Measurements from ENCODE around the gene WNT2B.

WNT2B gene

DNA sequence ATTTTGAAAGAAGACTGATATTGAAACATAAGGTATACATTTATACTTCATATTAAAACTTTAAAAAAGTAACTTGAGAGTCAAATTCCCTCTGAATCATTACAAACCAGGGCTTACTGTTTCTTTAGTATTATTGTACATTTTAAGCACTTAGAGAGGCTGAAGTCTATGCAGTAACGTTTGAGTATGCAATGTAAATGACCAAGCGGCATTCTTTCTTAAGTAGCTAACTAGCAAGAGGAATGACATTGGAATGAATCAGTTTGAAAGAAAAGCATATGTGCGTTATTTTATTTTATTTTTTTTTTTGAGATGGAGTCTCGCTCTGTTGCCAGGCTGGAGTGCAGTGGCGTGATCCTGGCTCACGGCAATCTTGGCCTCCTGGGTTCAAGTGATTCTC is 24.3 kb downstream of the WNT2B start:
- H2BK15ac ChIP-seq (ENCODE audit: low read depth, poor library complexity, severe bottlenecking), result no peak overlapping the region
- H3K4ac ChIP-seq (ENCODE audit: low read depth in 1 of 2, low read length in 2 of 2), result no peak overlapping the region
- H3K18ac ChIP-seq (ENCODE audit: low read depth in 1 of 2, low read length in 2 of 2), result no peak overlapping the region
- peak; percentile 70 for DNase-seq
- H3K23ac ChIP-seq (ENCODE audit: low read length in 2 of 2), result no peak overlapping the region
- no peak overlapping the region for H2BK120ac ChIP-seq (ENCODE audit: low read depth, low read length)
- peaks cover 0 to 22% of the 10 kb centered on the region in 2 experiments for H3K36me3 ChIP-seq (ENCODE audit: control insufficient read depth in 1 of 2, insufficient read depth in 2 of 2, low read depth in 1 of 2, low read length in 2 of 2)
- peaks cover 4% of the 10 kb centered on the region for H3K4me1 ChIP-seq (ENCODE audit: control insufficient read depth, insufficient read depth, low read depth, low read length)
- no peak overlapping the region for H2AK5ac ChIP-seq (ENCODE audit: low read length, severe bottlenecking)
- H2BK5ac ChIP-seq (ENCODE audit: low read depth, low read length, poor library complexity, severe bottlenecking), result no peak overlapping the region
- WGBS, result 23% methylated on average over 6 of the region's 6 CpGs
- H3K4me2 ChIP-seq (ENCODE audit: low read length, poor library complexity, severe bottlenecking), result no peak overlapping the region
- H3K14ac ChIP-seq (ENCODE audit: low read length in 2 of 2), result no peak overlapping the region
- no peak overlapping the region for H3K4me3 ChIP-seq (ENCODE audit: insufficient read depth in 1 of 2, low read depth in 1 of 2, low read length in 2 of 2)
- no peak overlapping the region for H4K91ac ChIP-seq (ENCODE audit: low read length)
- no peak overlapping the region for H2AFZ ChIP-seq (ENCODE audit: low read depth, low read length)
- no peaks in the 10 kb centered on the region for H3K79me1 ChIP-seq (replicated peaks; ENCODE audit: low read length, poor library complexity, severe bottlenecking)
- no peak overlapping the region for H3K9ac ChIP-seq (ENCODE audit: low read length)
- no peaks in the 10 kb centered on the region for H3K9me3 ChIP-seq (ENCODE audit: control insufficient read depth, low read length)
- H2BK12ac ChIP-seq (ENCODE audit: low read length in 2 of 2), result no peak overlapping the region
- H3K27me3 ChIP-seq (ENCODE audit: control insufficient read depth in 1 of 2, insufficient read depth in 1 of 2, low read length in 2 of 2), result no peaks in the 10 kb centered on the region
- H3K27ac ChIP-seq (ENCODE audit: low read length, poor library complexity, severe bottlenecking), result peak overlapping the region; percentile 81
- no peak overlapping the region for H4K8ac ChIP-seq (ENCODE audit: low read length)

DNA sequence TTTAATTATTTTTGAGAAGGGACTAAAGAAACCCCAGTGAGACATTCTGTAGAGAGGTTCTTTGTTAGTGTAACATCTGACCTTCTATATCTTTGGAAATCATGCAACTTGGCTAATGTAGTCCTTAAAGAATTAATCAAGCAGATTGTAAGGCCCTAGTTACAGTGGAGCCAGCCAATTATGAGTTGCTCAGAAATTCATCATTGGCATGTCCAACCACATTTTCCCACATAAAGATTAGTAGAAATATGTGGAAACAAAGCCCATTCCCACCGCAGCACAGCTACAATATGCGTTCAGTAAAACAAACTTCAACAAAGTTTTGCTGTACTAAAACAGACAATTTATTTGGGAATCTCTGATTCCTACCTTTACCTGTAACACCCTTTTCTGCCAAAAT is 27.8 kb downstream of the WNT2B start:
- no peak overlapping the region for H2AFZ ChIP-seq (ENCODE audit: low read depth, low read length)
- no peaks in the 10 kb centered on the region for H3K9me3 ChIP-seq (ENCODE audit: control insufficient read depth, low read length)
- H2AK5ac ChIP-seq (ENCODE audit: low read length, severe bottlenecking), result peak overlapping the region; percentile 73
- no peak overlapping the region for H3K4ac ChIP-seq (ENCODE audit: low read depth in 1 of 2, low read length in 2 of 2)
- H3K27me3 ChIP-seq (ENCODE audit: control insufficient read depth in 1 of 2, insufficient read depth in 1 of 2, low read length in 2 of 2), result no peaks in the 10 kb centered on the region
- no peak overlapping the region for H3K4me3 ChIP-seq (ENCODE audit: insufficient read depth in 1 of 2, low read depth in 1 of 2, low read length in 2 of 2)
- H2BK15ac ChIP-seq (ENCODE audit: low read depth, poor library complexity, severe bottlenecking), result no peak overlapping the region
- DNase-seq, result no peak
- peaks cover 0 to 32% of the 10 kb centered on the region in 2 experiments for H3K36me3 ChIP-seq (ENCODE audit: control insufficient read depth in 1 of 2, insufficient read depth in 2 of 2, low read depth in 1 of 2, low read length in 2 of 2)
- H3K4me1 ChIP-seq (ENCODE audit: control insufficient read depth, insufficient read depth, low read depth, low read length), result peaks cover 7% of the 10 kb centered on the region
- H4K8ac ChIP-seq (ENCODE audit: low read length), result no peak overlapping the region
- H2BK12ac ChIP-seq (ENCODE audit: low read length in 2 of 2), result no peak overlapping the region
- H3K4me2 ChIP-seq (ENCODE audit: low read length, poor library complexity, severe bottlenecking), result no peak overlapping the region
- H2BK120ac ChIP-seq (ENCODE audit: low read depth, low read length), result no peak overlapping the region
- no peak overlapping the region for H4K91ac ChIP-seq (ENCODE audit: low read length)
- H3K18ac ChIP-seq (ENCODE audit: low read depth in 1 of 2, low read length in 2 of 2), result no peak overlapping the region
- H3K9ac ChIP-seq (ENCODE audit: low read length), result no peak overlapping the region
- no peak overlapping the region for H3K23ac ChIP-seq (ENCODE audit: low read length in 2 of 2)
- no peak overlapping the region for H3K27ac ChIP-seq (ENCODE audit: low read length, poor library complexity, severe bottlenecking)
- H2BK5ac ChIP-seq (ENCODE audit: low read depth, low read length, poor library complexity, severe bottlenecking), result no peak overlapping the region
- no peaks in the 10 kb centered on the region for H3K79me1 ChIP-seq (replicated peaks; ENCODE audit: low read length, poor library complexity, severe bottlenecking)
- 91% methylated on average over 2 of the region's 2 CpGs for WGBS
- no peak overlapping the region for H3K14ac ChIP-seq (ENCODE audit: low read length in 2 of 2)

DNA sequence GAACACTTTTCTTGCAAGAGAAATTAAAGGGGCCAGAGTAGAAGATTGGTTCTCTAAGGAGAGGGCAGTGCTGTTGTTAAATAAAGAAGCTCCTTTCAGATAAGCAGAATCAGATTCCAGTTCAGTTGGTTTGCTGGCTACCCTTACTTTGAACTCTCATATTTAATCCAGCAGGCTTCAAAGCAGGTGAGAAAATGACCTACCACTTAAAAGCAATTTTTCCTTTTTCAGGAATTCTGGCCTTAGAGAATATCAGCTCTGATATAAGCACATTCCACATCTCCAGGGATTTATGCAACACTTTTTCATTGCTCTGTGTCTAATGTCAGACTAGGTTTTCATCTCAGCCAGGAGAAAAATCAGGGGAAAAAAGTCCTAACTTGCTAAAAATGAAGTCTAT is 28.7 kb downstream of the WNT2B start:
- Histone ChIP-seq H2AK5ac (ENCODE audit: low read length, severe bottlenecking) (no peak overlapping the region), H3K9me3 (ENCODE audit: control insufficient read depth, low read length) (no peaks in the 10 kb centered on the region), H3K27ac (ENCODE audit: low read length, poor library complexity, severe bottlenecking) (peak overlapping the region; percentile 42), H3K14ac (ENCODE audit: low read length in 2 of 2) (no peak overlapping the region), H3K4me1 (ENCODE audit: control insufficient read depth, insufficient read depth, low read depth, low read length) (peaks cover 7% of the 10 kb centered on the region), H3K79me1 (replicated peaks; ENCODE audit: low read length, poor library complexity, severe bottlenecking) (no peaks in the 10 kb centered on the region), H4K8ac (ENCODE audit: low read length) (no peak overlapping the region), H3K4ac (ENCODE audit: low read depth in 1 of 2, low read length in 2 of 2) (no peak overlapping the region), H3K23ac (ENCODE audit: low read length in 2 of 2) (no peak overlapping the region), H3K27me3 (ENCODE audit: control insufficient read depth in 1 of 2, insufficient read depth in 1 of 2, low read length in 2 of 2) (no peaks in the 10 kb centered on the region), H3K36me3 (ENCODE audit: control insufficient read depth in 1 of 2, insufficient read depth in 2 of 2, low read depth in 1 of 2, low read length in 2 of 2) (peaks cover 0 to 34% of the 10 kb centered on the region in 2 experiments), H2BK5ac (ENCODE audit: low read depth, low read length, poor library complexity, severe bottlenecking) (no peak overlapping the region), H3K9ac (ENCODE audit: low read length) (no peak overlapping the region), H3K4me2 (ENCODE audit: low read length, poor library complexity, severe bottlenecking) (no peak overlapping the region), H4K91ac (ENCODE audit: low read length) (no peak overlapping the region), H2BK120ac (ENCODE audit: low read depth, low read length) (no peak overlapping the region), H3K18ac (ENCODE audit: low read depth in 1 of 2, low read length in 2 of 2) (no peak overlapping the region), H2AFZ (ENCODE audit: low read depth, low read length) (no peak overlapping the region), H2BK15ac (ENCODE audit: low read depth, poor library complexity, severe bottlenecking) (no peak overlapping the region), H2BK12ac (ENCODE audit: low read length in 2 of 2) (no peak overlapping the region), H3K4me3 (ENCODE audit: insufficient read depth in 1 of 2, low read depth in 1 of 2, low read length in 2 of 2) (no peak overlapping the region)
- no peak for DNase-seq

DNA sequence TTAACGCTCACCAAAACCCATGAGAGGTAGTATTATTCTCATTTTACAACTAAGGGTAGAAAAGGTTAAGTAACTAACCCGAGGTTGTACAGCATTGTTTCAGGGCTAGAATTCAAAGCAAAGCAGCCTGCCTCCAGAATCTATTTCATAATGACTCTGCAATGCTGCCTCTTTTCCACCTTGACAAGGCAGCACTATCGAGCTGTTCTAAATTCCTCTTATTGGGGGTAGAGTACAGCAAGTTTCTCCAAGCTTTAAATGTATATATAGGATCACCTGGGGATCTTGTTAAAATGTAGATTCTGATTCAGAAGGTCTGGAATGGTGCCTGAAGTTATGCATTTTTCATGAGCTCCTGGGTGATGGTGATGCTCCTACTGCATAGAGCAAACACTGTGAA is 30.1 kb downstream of the WNT2B start:
- 100% methylated on average over 2 of the region's 3 CpGs for WGBS
- Histone ChIP-seq H3K36me3 (ENCODE audit: control insufficient read depth in 1 of 2, insufficient read depth in 2 of 2, low read depth in 1 of 2, low read length in 2 of 2) (peaks cover 0 to 26% of the 10 kb centered on the region in 2 experiments), H2AFZ (ENCODE audit: low read depth, low read length) (no peak overlapping the region), H3K14ac (ENCODE audit: low read length in 2 of 2) (no peak overlapping the region), H3K4ac (ENCODE audit: low read depth in 1 of 2, low read length in 2 of 2) (no peak overlapping the region), H2BK120ac (ENCODE audit: low read depth, low read length) (no peak overlapping the region), H3K18ac (ENCODE audit: low read depth in 1 of 2, low read length in 2 of 2) (no peak overlapping the region), H3K79me1 (replicated peaks; ENCODE audit: low read length, poor library complexity, severe bottlenecking) (no peaks in the 10 kb centered on the region), H4K91ac (ENCODE audit: low read length) (no peak overlapping the region), H3K9me3 (ENCODE audit: control insufficient read depth, low read length) (no peaks in the 10 kb centered on the region), H2AK5ac (ENCODE audit: low read length, severe bottlenecking) (peak overlapping the region; percentile 91), H2BK5ac (ENCODE audit: low read depth, low read length, poor library complexity, severe bottlenecking) (no peak overlapping the region), H3K4me1 (ENCODE audit: control insufficient read depth, insufficient read depth, low read depth, low read length) (peaks cover 6% of the 10 kb centered on the region), H3K4me2 (ENCODE audit: low read length, poor library complexity, severe bottlenecking) (no peak overlapping the region), H3K9ac (ENCODE audit: low read length) (no peak overlapping the region), H4K8ac (ENCODE audit: low read length) (no peak overlapping the region), H3K27ac (ENCODE audit: low read length, poor library complexity, severe bottlenecking) (no peak overlapping the region), H3K23ac (ENCODE audit: low read length in 2 of 2) (no peak overlapping the region), H3K4me3 (ENCODE audit: insufficient read depth in 1 of 2, low read depth in 1 of 2, low read length in 2 of 2) (no peak overlapping the region), H3K27me3 (ENCODE audit: control insufficient read depth in 1 of 2, insufficient read depth in 1 of 2, low read length in 2 of 2) (no peaks in the 10 kb centered on the region), H2BK15ac (ENCODE audit: low read depth, poor library complexity, severe bottlenecking) (no peak overlapping the region), H2BK12ac (ENCODE audit: low read length in 2 of 2) (no peak overlapping the region)
- DNase-seq, result no peak

Data from mesenchymal stem cell (in vitro differentiated cells and primary cell).